Heart left ventricle (tissue), 16 donors: ENCODE data around the gene LHX6. TPM values are rescaled to one million over a fixed set of nuclear protein-coding genes. Genes with fewer than 3 reads are reported as not detected.

Source experiments
- ATAC-seq, 4 donors: fragments of 200-7000 bp; cut with Tn5 transposase; one replicate each; pipeline ENCODE4 v1.9.1; 2020 to 2022; ENCODE audit warnings: moderate library complexity in 4 of 4, mild to moderate bottlenecking in 3 of 4, moderate number of reproducible peaks in 1 of 4
- DNase-seq, 5 donors: peaks; one replicate each; pipeline ENCODE4 v3.0.0-alpha.2; 2020
- H3K27ac ChIP-seq, 12 donors: fragments of 200-600 bp; sonication (generic) in 4 of 12; one replicate each; pipeline versions ENCODE4 v1.5.0 to v1.8.0; 2016 to 2022; ENCODE audit warnings: mild to moderate bottlenecking in 2 of 12
- H3K27me3 ChIP-seq, 9 donors: fragments of 200-600 bp; sonication (generic) in 2 of 9; one replicate each; pipeline versions ENCODE4 v1.5.1 to v1.8.0; 2016 to 2022; ENCODE audit warnings: mild to moderate bottlenecking in 3 of 9
- H3K36me3 ChIP-seq, 9 donors: fragments of 200-600 bp; sonication (generic) in 2 of 9; one replicate each; pipeline versions ENCODE4 v1.5.0 to v1.8.0; 2018 to 2022; ENCODE audit warnings: mild to moderate bottlenecking in 2 of 9
- H3K4me1 ChIP-seq, 12 donors: fragments of 200-600 bp; sonication (generic) in 4 of 12; one replicate each; pipeline versions ENCODE4 v1.5.0 to v1.8.0; 2016 to 2022; ENCODE audit warnings: mild to moderate bottlenecking in 3 of 12
- H3K4me3 ChIP-seq, 12 donors: fragments of 200-600 bp; sonication (generic) in 4 of 12; one replicate each; pipeline versions ENCODE4 v1.5.0 to v1.8.0; 2017 to 2022; ENCODE audit warnings: mild to moderate bottlenecking in 9 of 12, moderate library complexity in 4 of 12
- H3K9me3 ChIP-seq, 12 donors: fragments of 200-600 bp; sonication (generic) in 4 of 12; one replicate each; pipeline versions ENCODE4 v1.5.0 to v1.8.0; 2016 to 2022; ENCODE audit warnings: mild to moderate bottlenecking in 1 of 12
- POLR2A ChIP-seq, 2 donors: fragments of 450-650 bp; IDR thresholded peaks; one replicate each; pipeline ENCODE4 v1.6.1; 2017; ENCODE audit warnings: antibody characterized with exemption in 2 of 2, mild to moderate bottlenecking in 2 of 2, moderate library complexity in 2 of 2
- WGBS, 4 donors: extraction: QIAGEN DNeasy Blood & Tissue Kit in 2 of 4; methylation state at CpG; one replicate each; pipeline versions ENCODE4 v1.1.5 to v1.1.7; 2013 to 2018; 5-methylcytosine and 5-hydroxymethylcytosine counted together
- intact Hi-C, 10 donors: fragments of 100-400 bp; cut with DNase I; formaldehyde crosslinking; loops; one replicate each; pipeline versions ENCODE4 v1.11.1 to v1.14.2; 2022
- polyA plus RNA-seq, 2 donors: library from polyadenylated mRNA; stranded (reverse); fragments of 200-250 nt; gene quantifications; one replicate each; pipeline ENCODE4 v1.2.3, GENCODE V29; 2013
- total RNA-seq, 9 donors: library from RNA; depleted of rRNA in 2 of 9; stranded (reverse); fragments of >200 nt in 2 of 9; fragmentation: NEBNext Ultra II Directional in 3 of 9; extraction: Animal tissue kit (Norgen Biotek cat#: 25700) in 3 of 9; gene quantifications; one replicate each; pipeline versions ENCODE4 v1.1.0 to v1.2.4, GENCODE V29; 2016 to 2023
- TF ChIP-seq, protein P1 (sequence below), 12 donors: fragments of 200-600 bp; sonication (generic) in 4 of 12; IDR thresholded peaks; one replicate each; pipeline versions ENCODE4 v1.5.0 to v1.8.0; 2018 to 2022; ENCODE audit warnings: antibody characterized with exemption in 12 of 12, mild to moderate bottlenecking in 5 of 12
- donor health status: ischemic (EF 13 %, LVEDD 7.1; RV severe dilation, severe dysfunction).
- donor health status: healthy with polysubstance abuse.
- donor health status: DM: no; HTN: yes; CAD: no.
- donor health status: DM: no; HTN: no; CAD: no.
- donor health status: ischemic (EF 25% LVEDD 6.9; RV normal size, moderate dysfunction).
- donor health status: ischemic (EF 25% LVEDD 5.7; RV mildly dilated, moderate dysfunction).
- donor health status: healthy.
- donor health status: DM: yes; HTN: yes; CAD: no.
- donor health status: ischemic (EF 35%, LVEDD 5.7; RV mildly dilated, moderate dysfunction).
- donor health status: nonischemic (EF 11% LVEDD 7.7; RV severe dilation, severe dysfunction).
- donor health status: DM: yes; HTN: yes; CAD: no.
- donor health status: PGD.
- donor health status: ischemic (EF 29% LVEDD 5.4; RV normal size, mild dysfunction).
- donor health status: nonischemic (EF 23%, LVEDD 6.1; RV moderate dilation, normal function).

Gene LHX6
- total and polyA plus RNA-seq, 11 donors = 2.9 to 11.2 (median 6.5) TPM

DNA sequence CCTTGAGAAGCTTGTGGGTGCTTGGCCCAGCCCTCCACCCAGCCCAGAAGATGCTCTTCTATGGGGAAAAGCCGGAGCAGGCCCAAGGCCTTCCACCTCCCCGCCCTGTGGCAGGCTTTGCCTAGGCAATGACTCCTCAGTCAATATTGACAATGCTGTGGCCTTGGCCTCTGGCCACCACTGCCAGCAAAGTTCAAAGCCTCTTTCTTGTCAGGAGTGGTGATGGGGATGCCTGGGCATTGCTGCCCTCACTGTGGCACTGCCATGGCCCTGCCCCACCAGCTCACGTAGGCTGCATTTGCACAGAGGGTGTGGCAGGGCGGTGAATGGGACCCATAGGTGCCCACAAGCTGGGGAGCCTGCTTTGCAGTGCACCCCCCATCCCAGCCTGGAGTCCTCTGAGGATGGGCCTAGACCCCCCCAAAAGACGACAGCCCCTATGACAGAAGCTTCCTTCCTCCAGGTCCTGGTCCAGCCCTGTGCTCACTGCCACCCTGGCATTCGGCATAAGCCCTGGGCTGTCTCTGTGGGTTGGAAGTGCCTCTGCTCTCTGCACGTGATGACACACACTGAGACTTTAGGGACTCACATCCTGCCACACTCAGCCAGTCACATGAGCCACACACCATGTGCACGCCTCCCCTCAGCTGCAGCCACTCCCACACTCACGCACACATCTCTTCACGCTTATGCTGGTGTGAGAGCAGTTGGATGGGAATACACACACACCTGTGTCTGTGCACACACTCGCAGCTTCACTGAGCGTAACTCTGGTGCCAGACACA is 38.0 kb downstream of the LHX6 start:
- H3K27ac ChIP-seq = no peak overlapping the region
- intact Hi-C loops = no loop called here
- H3K36me3 ChIP-seq = no peaks in the 10 kb centered on the region
- 81 to 93% (median 81%) methylated on average over 10 to 12 of the region's 12 CpGs for WGBS, 4 donors
- no peaks in the 10 kb centered on the region for H3K9me3 ChIP-seq
- TF ChIP-seq, protein P1, sequence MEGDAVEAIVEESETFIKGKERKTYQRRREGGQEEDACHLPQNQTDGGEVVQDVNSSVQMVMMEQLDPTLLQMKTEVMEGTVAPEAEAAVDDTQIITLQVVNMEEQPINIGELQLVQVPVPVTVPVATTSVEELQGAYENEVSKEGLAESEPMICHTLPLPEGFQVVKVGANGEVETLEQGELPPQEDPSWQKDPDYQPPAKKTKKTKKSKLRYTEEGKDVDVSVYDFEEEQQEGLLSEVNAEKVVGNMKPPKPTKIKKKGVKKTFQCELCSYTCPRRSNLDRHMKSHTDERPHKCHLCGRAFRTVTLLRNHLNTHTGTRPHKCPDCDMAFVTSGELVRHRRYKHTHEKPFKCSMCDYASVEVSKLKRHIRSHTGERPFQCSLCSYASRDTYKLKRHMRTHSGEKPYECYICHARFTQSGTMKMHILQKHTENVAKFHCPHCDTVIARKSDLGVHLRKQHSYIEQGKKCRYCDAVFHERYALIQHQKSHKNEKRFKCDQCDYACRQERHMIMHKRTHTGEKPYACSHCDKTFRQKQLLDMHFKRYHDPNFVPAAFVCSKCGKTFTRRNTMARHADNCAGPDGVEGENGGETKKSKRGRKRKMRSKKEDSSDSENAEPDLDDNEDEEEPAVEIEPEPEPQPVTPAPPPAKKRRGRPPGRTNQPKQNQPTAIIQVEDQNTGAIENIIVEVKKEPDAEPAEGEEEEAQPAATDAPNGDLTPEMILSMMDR (IDR thresholded peaks at IDR 0.05) = no peak
- no peak for TF ChIP-seq POLR2A (IDR thresholded peaks at IDR 0.05)
- no peaks in the 10 kb centered on the region for H3K4me1 ChIP-seq
- ATAC-seq (peak in 1 of 4 donors; percentile 11), DNase-seq (no peak)
- H3K27me3 ChIP-seq = peaks cover 0 to 6% (median 0%) of the 10 kb centered on the region in 9 donors
- no peak overlapping the region for H3K4me3 ChIP-seq

DNA sequence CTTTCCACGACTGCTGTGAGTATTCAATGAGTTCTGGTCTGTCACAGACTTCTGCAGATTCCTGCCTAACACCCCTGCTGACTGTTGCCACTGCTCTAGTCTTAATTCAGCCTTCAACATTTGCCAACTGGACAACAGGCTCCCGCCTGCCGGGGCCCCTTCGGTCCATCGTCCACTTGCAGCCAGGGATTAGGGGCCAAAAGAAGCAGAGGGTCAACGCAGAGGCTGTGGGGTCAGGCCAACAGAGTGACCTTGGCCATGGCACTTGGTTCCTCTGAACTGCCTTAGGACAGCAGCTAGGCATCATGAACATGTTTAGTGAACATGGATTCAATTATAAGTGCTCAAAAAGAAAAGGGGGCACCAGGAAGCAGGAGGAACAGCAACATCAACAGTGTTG is 40.4 kb downstream of the LHX6 start:
- no peaks in the 10 kb centered on the region for H3K36me3 ChIP-seq
- ATAC-seq (no peak), DNase-seq (no peak)
- no peak overlapping the region for H3K4me3 ChIP-seq
- no peaks in the 10 kb centered on the region for H3K27me3 ChIP-seq
- no peak for TF ChIP-seq POLR2A (IDR thresholded peaks at IDR 0.05)
- TF ChIP-seq, protein P1 (IDR thresholded peaks at IDR 0.05) = no peak
- intact Hi-C loops = no loop called here
- H3K4me1 ChIP-seq = no peaks in the 10 kb centered on the region
- no peaks in the 10 kb centered on the region for H3K9me3 ChIP-seq
- no peak overlapping the region for H3K27ac ChIP-seq
- WGBS, 4 donors = 81 to 87% (median 84%) methylated on average over 6 of the region's 6 CpGs

DNA sequence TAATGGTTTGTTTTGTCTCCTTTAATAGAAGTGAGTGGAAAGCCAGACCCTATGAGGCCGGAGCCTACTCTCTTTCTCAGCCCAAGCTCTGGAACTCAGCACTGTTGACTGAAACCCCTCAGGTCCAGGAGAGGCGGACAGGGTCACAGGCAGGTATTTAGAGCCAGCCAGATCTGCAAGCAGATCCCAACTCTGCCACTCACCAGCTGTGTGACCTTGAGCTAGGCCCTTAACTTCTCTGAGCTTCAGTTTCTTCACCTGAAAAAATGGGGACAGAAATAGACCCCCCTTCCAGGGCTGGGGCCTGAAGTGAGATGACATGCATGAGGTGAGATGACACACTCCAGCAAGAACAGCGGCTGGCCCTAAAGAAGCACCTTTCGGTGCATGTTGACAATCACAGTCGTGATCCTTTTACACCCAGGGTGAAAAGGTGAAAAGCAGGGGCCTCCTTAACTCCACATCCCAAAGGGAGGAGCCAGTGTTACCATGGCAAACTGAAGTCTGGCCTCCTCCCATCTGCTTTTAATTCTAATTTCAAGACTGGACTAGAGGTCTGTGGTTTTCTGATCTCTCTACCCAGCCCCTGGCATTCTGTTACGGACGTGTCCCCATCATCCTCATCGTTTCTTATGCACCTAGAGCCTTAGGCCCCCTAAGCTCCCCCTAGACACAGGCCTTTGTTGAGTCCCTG is 41.8 kb downstream of the LHX6 start:
- no peak for DNase-seq
- WGBS, 4 donors = 89 to 96% (median 91%) methylated on average over 8 of the region's 8 CpGs
- Histone ChIP-seq H3K4me3 (no peak overlapping the region), H3K27me3 (peaks cover 0 to 12% (median 0%) of the 10 kb centered on the region in 9 donors), H3K36me3 (no peaks in the 10 kb centered on the region), H3K4me1 (no peaks in the 10 kb centered on the region), H3K9me3 (no peaks in the 10 kb centered on the region), H3K27ac (no peak overlapping the region)
- no peak for TF ChIP-seq POLR2A (IDR thresholded peaks at IDR 0.05)
- TF ChIP-seq, protein P1 (IDR thresholded peaks at IDR 0.05) = no peak
- ATAC-seq = no peak
- intact Hi-C loops = no loop called here

DNA sequence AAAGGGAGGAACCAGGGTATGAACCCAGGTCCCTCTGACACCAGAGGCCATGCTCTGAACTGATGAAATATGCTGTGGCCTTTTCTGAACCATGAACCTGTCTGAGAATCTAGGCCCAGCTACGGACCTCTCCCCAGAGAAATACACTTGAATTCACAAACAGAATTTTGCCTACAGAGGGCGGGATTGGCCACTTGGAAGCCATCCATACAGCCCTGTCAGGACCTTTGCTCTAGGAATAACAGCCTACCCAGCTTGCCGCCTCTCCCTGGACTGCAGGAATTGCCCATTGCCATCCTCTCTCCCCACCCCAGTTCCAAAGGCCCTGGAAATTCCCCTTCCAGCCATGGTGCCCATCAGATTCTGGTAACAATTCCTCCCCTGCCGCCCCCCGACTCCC is 42.5 kb downstream of the LHX6 start:
- Histone ChIP-seq H3K4me1 (no peaks in the 10 kb centered on the region), H3K27ac (no peak overlapping the region), H3K36me3 (no peaks in the 10 kb centered on the region), H3K27me3 (peaks cover 0 to 17% (median 0%) of the 10 kb centered on the region in 9 donors), H3K9me3 (no peaks in the 10 kb centered on the region), H3K4me3 (no peak overlapping the region)
- intact Hi-C loops = no loop called here
- no peak for DNase-seq
- WGBS, 4 donors = 60 to 83% (median 75%) methylated on average over 5 of the region's 5 CpGs
- TF ChIP-seq, protein P1 (IDR thresholded peaks at IDR 0.05) = peak in 4 of 12 donors; percentile 9 to 18 (median 11)
- no peak for TF ChIP-seq POLR2A (IDR thresholded peaks at IDR 0.05)
- no peak for ATAC-seq
